HUES48 (cell line): ENCODE measurements around the gene ARIH2.
A peak's percentile ranks its signal among the peaks of the same experiment; 100 is the strongest.

ENCODE experiments used
- H3K27ac ChIP-seq: one replicate; pipeline ENCODE4 v1.7.0; 2013; ENCODE audit warnings: low read depth, low read length, inconsistent platforms
- H3K27me3 ChIP-seq: 2 replicates; pipeline ENCODE4 v1.6.1; 2013; ENCODE audit warnings: mild to moderate bottlenecking, low read length; ENCODE audit not compliant: control insufficient read depth, insufficient read depth
- H3K36me3 ChIP-seq: 2 replicates; pipeline ENCODE4 v1.6.1; 2013; ENCODE audit warnings: low read length; ENCODE audit not compliant: control insufficient read depth, insufficient read depth
- H3K4me1 ChIP-seq: 2 replicates; pipeline ENCODE4 v1.6.1; 2013; ENCODE audit warnings: mild to moderate bottlenecking, low read length; ENCODE audit not compliant: control insufficient read depth, insufficient read depth
- H3K4me3 ChIP-seq: 2 replicates; pipeline ENCODE4 v1.5.1; 2013; ENCODE audit warnings: mild to moderate bottlenecking, low read depth, low read length
- H3K9ac ChIP-seq: 2 replicates; pipeline ENCODE4 v1.6.1; 2013; ENCODE audit warnings: mild to moderate bottlenecking, low read depth, low read length, moderate library complexity
- H3K9me3 ChIP-seq: 2 replicates; pipeline ENCODE4 v1.6.1; 2013; ENCODE audit warnings: low read length; ENCODE audit not compliant: control insufficient read depth, insufficient read depth

The ARIH2 gene

GRCh38 chr3:48951764-48952163 is 33.1 kb downstream of the ARIH2 start:
- Histone ChIP-seq H3K9me3 (no peaks in the 10 kb centered on the region), H3K9ac (no peak overlapping the region), H3K27me3 (no peaks in the 10 kb centered on the region), H3K4me3 (no peak overlapping the region), H3K27ac (no peak overlapping the region), H3K4me1 (peaks cover 7% of the 10 kb centered on the region; the same call in 1 of the 2 replicates), H3K36me3 (peaks cover 7% of the 10 kb centered on the region; the same call in 1 of the 2 replicates)

GRCh38 chr3:48952510-48953118 is 34.0 kb downstream of the ARIH2 start:
- Histone ChIP-seq H3K27me3 (no peaks in the 10 kb centered on the region), H3K36me3 (peaks cover 12% of the 10 kb centered on the region; the same call in 1 of the 2 replicates), H3K4me1 (peaks cover 7% of the 10 kb centered on the region; the same call in 1 of the 2 replicates), H3K9me3 (no peaks in the 10 kb centered on the region), H3K27ac (no peak overlapping the region), H3K9ac (no peak overlapping the region), H3K4me3 (no peak overlapping the region)

- Histone ChIP-seq H3K36me3 (peaks cover 30% of the 10 kb centered on the region), H3K27ac (no peak overlapping the region), H3K9me3 (no peaks in the 10 kb centered on the region), H3K4me3 (no peak overlapping the region), H3K9ac (no peak overlapping the region), H3K27me3 (no peaks in the 10 kb centered on the region), H3K4me1 (peaks cover 8% of the 10 kb centered on the region)
Observed at GRCh38 chr3:48957006-48957705, 38.5 kb downstream of the ARIH2 start.

GRCh38 chr3:48960841-48961413 is 42.3 kb downstream of the ARIH2 start:
- Histone ChIP-seq H3K27ac (no peak overlapping the region), H3K27me3 (no peaks in the 10 kb centered on the region), H3K9me3 (no peaks in the 10 kb centered on the region)

GRCh38 chr3:48962340-48962739 is 43.7 kb downstream of the ARIH2 start:
- Histone ChIP-seq H3K9me3 (no peaks in the 10 kb centered on the region), H3K27ac (no peak overlapping the region), H3K4me1 (peaks cover 24% of the 10 kb centered on the region), H3K4me3 (no peak overlapping the region), H3K9ac (no peak overlapping the region), H3K27me3 (no peaks in the 10 kb centered on the region), H3K36me3 (peaks cover 53% of the 10 kb centered on the region)

More at GRCh38 chr3:48960841-48961413, 42.3 kb downstream of the ARIH2 start:
- peaks cover 24% of the 10 kb centered on the region for H3K4me1 ChIP-seq
- H3K9ac ChIP-seq, result no peak overlapping the region
- H3K4me3 ChIP-seq, result no peak overlapping the region
- H3K36me3 ChIP-seq, result peaks cover 41% of the 10 kb centered on the region

GRCh38 chr3:48962939-48963338 is 44.3 kb downstream of the ARIH2 start:
- no peaks in the 10 kb centered on the region for H3K27me3 ChIP-seq
- H3K27ac ChIP-seq, result peak overlapping the region; percentile 56
- peaks cover 53% of the 10 kb centered on the region for H3K36me3 ChIP-seq
- no peak overlapping the region for H3K4me3 ChIP-seq
- no peak overlapping the region for H3K9ac ChIP-seq
- H3K9me3 ChIP-seq, result no peaks in the 10 kb centered on the region
- peaks cover 24% of the 10 kb centered on the region for H3K4me1 ChIP-seq

GRCh38 chr3:48963591-48963990 is 44.9 kb downstream of the ARIH2 start:
- Histone ChIP-seq H3K9ac (no peak overlapping the region), H3K4me1 (peaks cover 24% of the 10 kb centered on the region), H3K27me3 (no peaks in the 10 kb centered on the region), H3K36me3 (peaks cover 54% of the 10 kb centered on the region), H3K4me3 (peak overlapping the region; percentile 26; the same call in 1 of the 2 replicates), H3K27ac (peak overlapping the region; percentile 56), H3K9me3 (no peaks in the 10 kb centered on the region)

- Histone ChIP-seq H3K27me3 (no peaks in the 10 kb centered on the region), H3K36me3 (peaks cover 74% of the 10 kb centered on the region), H3K9ac (no peak overlapping the region), H3K9me3 (no peaks in the 10 kb centered on the region), H3K4me3 (no peak overlapping the region), H3K4me1 (peaks cover 23% of the 10 kb centered on the region), H3K27ac (no peak overlapping the region)
Observed at GRCh38 chr3:48966367-48966766, 47.7 kb downstream of the ARIH2 start.

- Histone ChIP-seq H3K27ac (no peak overlapping the region), H3K4me1 (peaks cover 18% of the 10 kb centered on the region), H3K9me3 (no peaks in the 10 kb centered on the region), H3K4me3 (no peak overlapping the region), H3K27me3 (no peaks in the 10 kb centered on the region), H3K36me3 (peaks cover 74% of the 10 kb centered on the region), H3K9ac (no peak overlapping the region)
Observed at GRCh38 chr3:48966876-48967361, 48.3 kb downstream of the ARIH2 start.

GRCh38 chr3:48970586-48970985 is 51.9 kb downstream of the ARIH2 start:
- H3K27me3 ChIP-seq, result no peaks in the 10 kb centered on the region
- H3K9me3 ChIP-seq, result no peaks in the 10 kb centered on the region
- no peak overlapping the region for H3K9ac ChIP-seq
- H3K4me1 ChIP-seq, result no peaks in the 10 kb centered on the region
- no peak overlapping the region for H3K4me3 ChIP-seq
- H3K27ac ChIP-seq, result no peak overlapping the region
- H3K36me3 ChIP-seq, result peaks cover 90% of the 10 kb centered on the region
